GM21515 (cell line): Measurements from ENCODE around the gene MRPS27.
"Not testable (repeated sequence)": the region's sequence is repeated elsewhere in the genome, so short reads cannot be mapped to it uniquely, and the experiment has no call there.

Experiments
- ATAC-seq: cut with Tn5 transposase; IDR thresholded peaks from one replicate; pipeline ENCODE4 v1.9.1; 2021; ENCODE audit not compliant: unreplicated experiment

MRPS27 gene

GRCh38 chr5:72177538-72177937, 142.5 kb downstream of the MRPS27 start:
- ATAC-seq, result peak; percentile 54

- no peak for ATAC-seq
Observed at GRCh38 chr5:72172786-72173185, 147.3 kb downstream of the MRPS27 start.

GRCh38 chr5:72171667-72172066, 148.4 kb downstream of the MRPS27 start:
- ATAC-seq, result no peak

GRCh38 chr5:72171181-72171580, 148.9 kb downstream of the MRPS27 start:
- not testable (repeated sequence) for ATAC-seq

GRCh38 chr5:72170101-72170500, 149.9 kb downstream of the MRPS27 start:
- ATAC-seq, result no peak
